Epithelial cell of prostate (primary cell): ENCODE results near the gene GPR37L1.
"Not testable (repeated sequence)": the region's sequence is repeated elsewhere in the genome, so short reads cannot be mapped to it uniquely, and the experiment has no call there.

Experiments used
- DNase-seq: peaks from one replicate; pipeline ENCODE4 v3.0.0-alpha.2; 2011; ENCODE audit warnings: low read depth, low spot score
- H3K27ac ChIP-seq: fragments of 450-650 bp; 2 replicates; pipeline ENCODE4 v1.5.1; 2017; ENCODE audit warnings: mild to moderate bottlenecking

Gene GPR37L1

GRCh38 chr1:202165267-202165941 is 42.7 kb downstream of the GPR37L1 start:
- no peak for DNase-seq
- no peak overlapping the region for H3K27ac ChIP-seq

GRCh38 chr1:202165942-202166843 is 43.5 kb downstream of the GPR37L1 start:
- H3K27ac ChIP-seq = no peak overlapping the region
- no peak for DNase-seq

GRCh38 chr1:202167054-202167453 is 44.3 kb downstream of the GPR37L1 start:
- not testable (repeated sequence) for H3K27ac ChIP-seq, DNase-seq

GRCh38 chr1:202167708-202168415 is 45.1 kb downstream of the GPR37L1 start:
- no peak for DNase-seq
- no peak overlapping the region for H3K27ac ChIP-seq

- no peak for DNase-seq
Observed at GRCh38 chr1:202168861-202169260, 46.1 kb downstream of the GPR37L1 start.

GRCh38 chr1:202170726-202171125 is 48.0 kb downstream of the GPR37L1 start:
- DNase-seq = no peak
- no peak overlapping the region for H3K27ac ChIP-seq

More at GRCh38 chr1:202168861-202169260, 46.1 kb downstream of the GPR37L1 start:
- no peak overlapping the region for H3K27ac ChIP-seq

GRCh38 chr1:202171292-202172014 is 48.7 kb downstream of the GPR37L1 start:
- no peak for DNase-seq
- no peak overlapping the region for H3K27ac ChIP-seq

GRCh38 chr1:202172015-202172355 is 49.3 kb downstream of the GPR37L1 start:
- H3K27ac ChIP-seq = no peak overlapping the region
- no peak for DNase-seq

GRCh38 chr1:202173993-202174392 is 51.3 kb downstream of the GPR37L1 start:
- DNase-seq = no peak

GRCh38 chr1:202176949-202177927 is 54.5 kb downstream of the GPR37L1 start:
- H3K27ac ChIP-seq = no peak overlapping the region
- no peak for DNase-seq

More at GRCh38 chr1:202173993-202174392, 51.3 kb downstream of the GPR37L1 start:
- no peak overlapping the region for H3K27ac ChIP-seq

GRCh38 chr1:202179828-202180750 is 57.4 kb downstream of the GPR37L1 start:
- DNase-seq = no peak
- H3K27ac ChIP-seq = no peak overlapping the region

- DNase-seq, H3K27ac ChIP-seq: not testable (repeated sequence)
Observed at GRCh38 chr1:202180751-202181139, 58.0 kb downstream of the GPR37L1 start.

- DNase-seq = no peak
Observed at GRCh38 chr1:202181586-202181985, 58.9 kb downstream of the GPR37L1 start.

GRCh38 chr1:202182040-202182877 is 59.5 kb downstream of the GPR37L1 start:
- DNase-seq = no peak
- H3K27ac ChIP-seq = no peak overlapping the region

More at GRCh38 chr1:202181586-202181985, 58.9 kb downstream of the GPR37L1 start:
- no peak overlapping the region for H3K27ac ChIP-seq
